Mesothelial cell of epicardium (in vitro differentiated cells): ENCODE results near the gene OR8A1. TPM values are rescaled to one million over a fixed set of nuclear protein-coding genes. Genes with fewer than 3 reads are reported as not detected.

Experiments
- DNase-seq, 2 experiments: peaks; one replicate each; pipeline ENCODE4 v3.0.0; 2021; ENCODE audit warnings: low spot score in 2 of 2; ENCODE audit not compliant: unreplicated experiment in 2 of 2
- H3K27ac Mint-ChIP-seq: 2 replicates; pipeline ENCODE4 v1.8.0; 2021; ENCODE audit warnings: mixed read lengths
- H3K27me3 Mint-ChIP-seq: 2 replicates; pipeline ENCODE4 v1.8.0; 2021; ENCODE audit warnings: low read depth, mixed read lengths
- H3K36me3 Mint-ChIP-seq: 2 replicates; pipeline ENCODE4 v1.8.0; 2021; ENCODE audit warnings: mixed read lengths
- H3K4me1 Mint-ChIP-seq: 2 replicates; pipeline ENCODE4 v1.8.0; 2021; ENCODE audit warnings: mixed read lengths
- H3K4me3 Mint-ChIP-seq: 2 replicates; pipeline ENCODE4 v1.8.0; 2021; ENCODE audit warnings: mild to moderate bottlenecking, moderate library complexity, mixed read lengths
- H3K9me3 Mint-ChIP-seq: 2 replicates; pipeline ENCODE4 v1.8.0; 2021; ENCODE audit warnings: mixed read lengths
- total RNA-seq: library from RNA; stranded (reverse); gene quantifications from 3 replicates; pipeline ENCODE4 v1.2.1, GENCODE V29; 2021
- TF ChIP-seq, protein P1 (sequence below): fragments of 200-600 bp; sonication (generic); IDR thresholded peaks from one replicate; pipeline ENCODE4 v1.5.0; 2021; ENCODE audit warnings: antibody characterized with exemption; ENCODE audit not compliant: unreplicated experiment

Gene OR8A1
- total RNA-seq, 1 donor from 2014 or later: not detected

GRCh38 chr11:124605719-124606118 lies 35.9 kb downstream of the OR8A1 start:
- Mint-ChIP-seq H3K27me3 (peaks cover 5% of the 10 kb centered on the region), H3K27ac (no peak overlapping the region), H3K36me3 (no peaks in the 10 kb centered on the region), H3K9me3 (no peaks in the 10 kb centered on the region), H3K4me1 (no peaks in the 10 kb centered on the region), H3K4me3 (no peak overlapping the region)
- DNase-seq: no peak
- TF ChIP-seq, protein P1, sequence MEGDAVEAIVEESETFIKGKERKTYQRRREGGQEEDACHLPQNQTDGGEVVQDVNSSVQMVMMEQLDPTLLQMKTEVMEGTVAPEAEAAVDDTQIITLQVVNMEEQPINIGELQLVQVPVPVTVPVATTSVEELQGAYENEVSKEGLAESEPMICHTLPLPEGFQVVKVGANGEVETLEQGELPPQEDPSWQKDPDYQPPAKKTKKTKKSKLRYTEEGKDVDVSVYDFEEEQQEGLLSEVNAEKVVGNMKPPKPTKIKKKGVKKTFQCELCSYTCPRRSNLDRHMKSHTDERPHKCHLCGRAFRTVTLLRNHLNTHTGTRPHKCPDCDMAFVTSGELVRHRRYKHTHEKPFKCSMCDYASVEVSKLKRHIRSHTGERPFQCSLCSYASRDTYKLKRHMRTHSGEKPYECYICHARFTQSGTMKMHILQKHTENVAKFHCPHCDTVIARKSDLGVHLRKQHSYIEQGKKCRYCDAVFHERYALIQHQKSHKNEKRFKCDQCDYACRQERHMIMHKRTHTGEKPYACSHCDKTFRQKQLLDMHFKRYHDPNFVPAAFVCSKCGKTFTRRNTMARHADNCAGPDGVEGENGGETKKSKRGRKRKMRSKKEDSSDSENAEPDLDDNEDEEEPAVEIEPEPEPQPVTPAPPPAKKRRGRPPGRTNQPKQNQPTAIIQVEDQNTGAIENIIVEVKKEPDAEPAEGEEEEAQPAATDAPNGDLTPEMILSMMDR: no peak

DNA sequence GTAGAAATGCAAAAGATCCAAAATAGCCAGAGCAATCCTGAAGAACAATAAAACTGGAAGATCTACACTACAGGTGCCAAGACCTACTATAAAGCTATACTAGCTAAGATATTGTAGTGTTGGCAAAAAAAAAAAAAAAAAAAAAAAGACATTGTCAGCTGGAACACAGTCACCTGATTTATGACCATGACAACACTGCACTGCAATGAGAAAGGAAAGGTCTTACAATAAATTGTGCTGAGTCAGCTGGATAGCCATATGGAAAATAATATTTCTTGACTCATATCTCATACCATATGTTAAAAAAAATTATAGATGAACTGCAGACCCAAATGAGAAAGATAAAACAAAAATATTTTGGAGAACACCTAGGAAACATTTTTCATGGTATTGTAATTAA lies 38.4 kb downstream of the OR8A1 start:
- H3K4me1 Mint-ChIP-seq: no peaks in the 10 kb centered on the region
- no peak overlapping the region for H3K27ac Mint-ChIP-seq
- H3K27me3 Mint-ChIP-seq: peaks cover 6% of the 10 kb centered on the region
- no peak overlapping the region for H3K4me3 Mint-ChIP-seq
- H3K36me3 Mint-ChIP-seq: no peaks in the 10 kb centered on the region
- no peak for DNase-seq
- TF ChIP-seq, protein P1: no peak
- H3K9me3 Mint-ChIP-seq: no peaks in the 10 kb centered on the region

- TF ChIP-seq, protein P1: no peak
- Mint-ChIP-seq H3K4me1 (no peaks in the 10 kb centered on the region), H3K27me3 (peaks cover 14% of the 10 kb centered on the region), H3K9me3 (no peaks in the 10 kb centered on the region), H3K36me3 (no peaks in the 10 kb centered on the region), H3K4me3 (no peak overlapping the region), H3K27ac (no peak overlapping the region)
- DNase-seq: no peak
Measured at GRCh38 chr11:124610295-124610694, 40.5 kb downstream of the OR8A1 start.

GRCh38 chr11:124611064-124611463 lies 41.3 kb downstream of the OR8A1 start, which contains the start of gene PANX3:
Gene PANX3, plus strand, starts transcription at chr11:124611428. Its CDS starts 129 bp downstream, at chr11:124611557.
- Mint-ChIP-seq H3K9me3 (no peaks in the 10 kb centered on the region), H3K36me3 (no peaks in the 10 kb centered on the region), H3K27me3 (peaks cover 15% of the 10 kb centered on the region), H3K27ac (no peak within 1 kb of the TSS), H3K4me3 (no peak within 1 kb of the TSS), H3K4me1 (no peaks in the 10 kb centered on the region)
- DNase-seq: no peak
- TF ChIP-seq, protein P1: no peak

DNA sequence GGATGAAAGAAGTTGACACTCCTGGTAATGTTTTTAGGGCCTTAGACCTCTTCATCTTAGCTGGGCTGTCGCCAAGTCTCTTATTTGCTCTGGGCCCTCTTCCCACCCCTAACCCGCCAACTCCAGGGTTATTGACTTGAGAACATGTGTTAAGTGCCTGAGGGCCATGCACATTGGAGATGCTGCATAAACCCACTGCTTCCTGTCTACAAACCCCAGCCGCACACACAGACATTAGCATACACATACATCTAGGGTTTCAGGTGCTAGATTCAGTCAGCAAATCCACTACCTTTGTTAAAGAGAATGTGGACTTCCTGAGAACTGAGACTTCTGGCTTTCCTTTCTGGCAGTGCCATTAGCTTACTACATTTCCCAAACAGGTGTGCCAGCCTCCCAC lies 42.2 kb downstream of the OR8A1 start:
- no peak for DNase-seq
- Mint-ChIP-seq H3K27ac (no peak overlapping the region), H3K36me3 (no peaks in the 10 kb centered on the region), H3K4me1 (no peaks in the 10 kb centered on the region), H3K27me3 (peaks cover 18% of the 10 kb centered on the region), H3K4me3 (no peak overlapping the region), H3K9me3 (no peaks in the 10 kb centered on the region)
- TF ChIP-seq, protein P1: no peak
